Neural cell (in vitro differentiated cells): ENCODE results near the gene RLN3.

Experiments used
- CTCF ChIP-seq: fragments of 450-650 bp; IDR thresholded peaks from 2 replicates; pipeline ENCODE4 v1.5.1; 2014; ENCODE audit warnings: antibody characterized with exemption, mild to moderate bottlenecking, moderate library complexity; ENCODE audit not compliant: poor library complexity, severe bottlenecking
- EZH2 ChIP-seq: fragments of 200-600, 300-800 bp; shearing (Covaris generic), sonication (generic); IDR thresholded peaks from 2 replicates; pipeline ENCODE4 v1.6.1; 2014; ENCODE audit warnings: antibody characterized with exemption, low read length, borderline replicate concordance, mild to moderate bottlenecking; ENCODE audit not compliant: insufficient read depth, poor library complexity, severe bottlenecking
- TAF1 ChIP-seq: IDR thresholded peaks from 2 replicates; pipeline ENCODE4 v1.6.1; 2012; ENCODE audit warnings: low read depth

DNA sequence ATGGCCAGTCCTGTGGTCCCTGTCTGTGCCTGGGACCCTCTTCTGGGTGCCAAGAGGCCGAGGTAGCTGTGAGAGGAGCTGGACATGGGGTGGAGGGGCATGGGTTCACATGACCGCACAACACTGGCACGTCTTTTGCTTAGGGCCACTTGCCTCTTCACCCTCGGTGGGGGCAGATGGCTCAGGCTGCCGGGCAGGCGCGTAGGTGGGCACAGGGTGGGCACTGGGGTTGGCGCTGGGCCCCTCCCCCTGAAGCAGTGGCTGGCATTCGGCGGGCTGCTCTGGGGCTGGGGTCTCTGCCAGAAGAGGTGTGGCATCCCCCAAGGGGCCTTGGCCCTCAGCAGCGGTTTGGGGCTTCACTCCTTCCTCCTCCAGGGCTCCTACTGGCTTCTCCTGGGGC is 25.6 kb downstream of the RLN3 start:
- no peak for TF ChIP-seq CTCF
- no peak for TF ChIP-seq TAF1
- no peak for TF ChIP-seq EZH2
